Neural cell (in vitro differentiated cells): ENCODE measurements around the gene SFMBT2. TPM values are rescaled to one million over a fixed set of nuclear protein-coding genes. Genes with fewer than 3 reads are reported as not detected.

Experiments
- H2AFZ ChIP-seq: fragments of 200-600, 300-800 bp; sonication (generic), shearing (Covaris generic); 2 replicates; pipeline ENCODE4 v1.6.0; 2014; ENCODE audit warnings: low read depth, mild to moderate bottlenecking, antibody characterized with exemption, low read length, moderate library complexity
- H3F3A ChIP-seq: fragments of 200-600 bp; shearing (Covaris generic); 2 replicates; pipeline ENCODE4 v1.6.1; 2016; ENCODE audit warnings: mild to moderate bottlenecking, moderate library complexity, mixed read lengths, antibody characterized with exemption, low read length; ENCODE audit not compliant: insufficient read depth, poor library complexity, severe bottlenecking
- H3K27ac ChIP-seq: fragments of 200-600, 300-800 bp; sonication (generic), shearing (Covaris generic); 2 replicates; pipeline ENCODE4 v1.5.1; 2014; ENCODE audit warnings: mild to moderate bottlenecking, low read length, moderate library complexity
- H3K27me3 ChIP-seq: fragments of 300-800, 200-600 bp; sonication (generic), shearing (Covaris generic); 2 replicates; pipeline ENCODE4 v1.6.0; 2014; ENCODE audit warnings: mild to moderate bottlenecking, low read depth, low read length, moderate library complexity; ENCODE audit not compliant: insufficient read depth
- H3K36me3 ChIP-seq: fragments of 300-800, 200-600 bp; sonication (generic), shearing (Covaris generic); 2 replicates; pipeline ENCODE4 v1.5.1; 2014; ENCODE audit warnings: mild to moderate bottlenecking, antibody characterized with exemption, low read length, moderate library complexity; ENCODE audit not compliant: insufficient read depth
- H3K4me2 ChIP-seq: fragments of 300-800, 200-600 bp; sonication (generic), shearing (Covaris generic); 2 replicates; pipeline ENCODE4 v1.6.0; 2014; ENCODE audit warnings: mild to moderate bottlenecking, low read length
- H3K4me3 ChIP-seq: fragments of 300-800, 200-600 bp; sonication (generic), shearing (Covaris generic); 2 replicates; pipeline ENCODE4 v1.5.1; 2014; ENCODE audit warnings: mild to moderate bottlenecking, low read length, moderate library complexity
- H3K79me2 ChIP-seq: fragments of 200-600 bp; shearing (Covaris generic); replicated peaks from 2 replicates; pipeline ENCODE4 v1.6.0; 2014; ENCODE audit warnings: mild to moderate bottlenecking, low read length, moderate library complexity; ENCODE audit not compliant: insufficient read depth
- H3K9ac ChIP-seq: fragments of 300-800, 200-600 bp; sonication (generic), shearing (Covaris generic); 2 replicates; pipeline ENCODE4 v1.6.1; 2016; ENCODE audit warnings: mild to moderate bottlenecking, low read length, mixed read lengths
- H3K9me2 ChIP-seq: fragments of 200-600 bp; shearing (Covaris generic); 2 replicates; pipeline ENCODE4 v1.6.1; 2016; ENCODE audit warnings: mild to moderate bottlenecking, low read length, mixed read lengths; ENCODE audit not compliant: insufficient read depth
- H3K9me3 ChIP-seq: fragments of 200-600, 300-800 bp; sonication (generic), shearing (Covaris generic); 2 replicates; pipeline ENCODE4 v1.6.1; 2016; ENCODE audit warnings: mild to moderate bottlenecking, mixed run types, low read length, moderate library complexity, mixed read lengths
- H4K20me1 ChIP-seq: fragments of 200-600 bp; shearing (Covaris generic); 2 replicates; pipeline ENCODE4 v1.6.1; 2016; ENCODE audit warnings: mild to moderate bottlenecking, mixed run types; ENCODE audit not compliant: insufficient read depth
- EP300 ChIP-seq: fragments of 450-650 bp; conservative IDR thresholded peaks from 2 replicates; pipeline ENCODE4 v1.6.1; 2014; ENCODE audit warnings: antibody characterized with exemption, mild to moderate bottlenecking, moderate library complexity; ENCODE audit not compliant: poor library complexity, severe bottlenecking
- EZH2 ChIP-seq: fragments of 200-600, 300-800 bp; shearing (Covaris generic), sonication (generic); IDR thresholded peaks from 2 replicates; pipeline ENCODE4 v1.6.1; 2014; ENCODE audit warnings: antibody characterized with exemption, low read length, borderline replicate concordance, mild to moderate bottlenecking; ENCODE audit not compliant: insufficient read depth, poor library complexity, severe bottlenecking
- MXI1 ChIP-seq: fragments of 450-650 bp; conservative IDR thresholded peaks from 2 replicates; pipeline ENCODE4 v1.6.1; 2014; ENCODE audit warnings: antibody characterized with exemption, mild to moderate bottlenecking; ENCODE audit not compliant: poor library complexity, severe bottlenecking
- POLR2AphosphoS5 ChIP-seq: IDR thresholded peaks from 2 replicates; pipeline ENCODE4 v1.6.1; 2012
- RAD21 ChIP-seq: fragments of 450-650 bp; conservative IDR thresholded peaks from 2 replicates; pipeline ENCODE4 v1.6.1; 2014; ENCODE audit warnings: antibody characterized with exemption, mild to moderate bottlenecking, moderate library complexity
- SMC3 ChIP-seq: fragments of 450-650 bp; conservative IDR thresholded peaks from 2 replicates; pipeline ENCODE4 v1.6.1; 2014; ENCODE audit warnings: antibody characterized with exemption, mild to moderate bottlenecking, moderate library complexity; ENCODE audit not compliant: poor library complexity
- TAF1 ChIP-seq: IDR thresholded peaks from 2 replicates; pipeline ENCODE4 v1.6.1; 2012; ENCODE audit warnings: low read depth
- polyA plus RNA-seq: library from polyadenylated mRNA; depleted of rRNA; stranded (reverse); fragments of >200 nt; gene quantifications from 2 replicates; pipeline ENCODE4 v1.2.3, GENCODE V29; 2014
- TF ChIP-seq, protein P1 (sequence below): fragments of 450-650 bp; IDR thresholded peaks from 2 replicates; pipeline ENCODE4 v1.5.1; 2014; ENCODE audit warnings: antibody characterized with exemption, mild to moderate bottlenecking, moderate library complexity; ENCODE audit not compliant: poor library complexity, severe bottlenecking
- TF ChIP-seq, protein P2 (sequence below): IDR thresholded peaks from 2 replicates; pipeline ENCODE4 v1.6.1; 2012; ENCODE audit warnings: borderline replicate concordance

Gene SFMBT2
- polyA plus RNA-seq, 1 donor from 2014 or later: 1.3 TPM

DNA sequence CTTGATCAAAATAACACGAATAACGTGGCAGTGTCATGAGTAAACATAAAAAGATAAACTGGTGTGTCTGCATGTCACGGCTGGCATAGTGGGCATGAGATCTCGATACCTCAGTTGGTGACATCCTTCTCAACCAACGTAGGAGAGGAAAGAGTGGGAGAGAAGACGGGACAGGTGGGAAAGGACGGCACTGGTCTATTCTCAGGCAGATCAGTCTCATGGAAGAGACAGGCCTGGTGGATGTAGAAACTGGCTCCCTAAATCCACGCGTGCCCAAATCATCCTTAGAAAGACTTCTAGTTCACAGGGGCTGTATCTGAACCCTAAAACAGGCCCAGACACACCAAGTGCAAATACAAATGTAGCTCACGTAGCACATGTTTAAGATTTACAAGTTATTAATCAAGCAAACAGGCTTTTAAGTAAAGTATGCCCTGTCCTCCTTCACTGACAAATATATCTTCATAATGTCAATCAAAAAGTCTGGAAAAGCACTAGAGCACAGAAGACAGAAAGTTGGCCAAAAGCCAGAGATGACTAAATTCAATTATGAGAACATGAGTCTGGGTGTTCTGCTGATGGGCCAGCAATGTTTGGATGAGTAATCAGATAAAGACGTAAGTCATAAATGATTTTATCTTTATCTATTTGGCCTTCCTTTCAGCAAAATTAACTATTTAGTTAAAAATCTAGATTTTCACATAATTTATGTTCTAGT, 56.3 kb downstream of the SFMBT2 start:
- H3K9me2 ChIP-seq: no peaks in the 10 kb centered on the region
- H3K27ac ChIP-seq: no peak overlapping the region
- H2AFZ ChIP-seq: no peak overlapping the region
- no peak overlapping the region for H3K9ac ChIP-seq
- no peaks in the 10 kb centered on the region for H3F3A ChIP-seq
- no peak overlapping the region for H3K4me3 ChIP-seq
- no peaks in the 10 kb centered on the region for H4K20me1 ChIP-seq
- no peak for TF ChIP-seq POLR2AphosphoS5
- TF ChIP-seq EP300: no peak
- TF ChIP-seq, protein P1, sequence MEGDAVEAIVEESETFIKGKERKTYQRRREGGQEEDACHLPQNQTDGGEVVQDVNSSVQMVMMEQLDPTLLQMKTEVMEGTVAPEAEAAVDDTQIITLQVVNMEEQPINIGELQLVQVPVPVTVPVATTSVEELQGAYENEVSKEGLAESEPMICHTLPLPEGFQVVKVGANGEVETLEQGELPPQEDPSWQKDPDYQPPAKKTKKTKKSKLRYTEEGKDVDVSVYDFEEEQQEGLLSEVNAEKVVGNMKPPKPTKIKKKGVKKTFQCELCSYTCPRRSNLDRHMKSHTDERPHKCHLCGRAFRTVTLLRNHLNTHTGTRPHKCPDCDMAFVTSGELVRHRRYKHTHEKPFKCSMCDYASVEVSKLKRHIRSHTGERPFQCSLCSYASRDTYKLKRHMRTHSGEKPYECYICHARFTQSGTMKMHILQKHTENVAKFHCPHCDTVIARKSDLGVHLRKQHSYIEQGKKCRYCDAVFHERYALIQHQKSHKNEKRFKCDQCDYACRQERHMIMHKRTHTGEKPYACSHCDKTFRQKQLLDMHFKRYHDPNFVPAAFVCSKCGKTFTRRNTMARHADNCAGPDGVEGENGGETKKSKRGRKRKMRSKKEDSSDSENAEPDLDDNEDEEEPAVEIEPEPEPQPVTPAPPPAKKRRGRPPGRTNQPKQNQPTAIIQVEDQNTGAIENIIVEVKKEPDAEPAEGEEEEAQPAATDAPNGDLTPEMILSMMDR: no peak
- no peak for TF ChIP-seq RAD21
- no peak for TF ChIP-seq MXI1
- TF ChIP-seq TAF1: no peak
- no peak for TF ChIP-seq SMC3
- TF ChIP-seq, protein P2, sequence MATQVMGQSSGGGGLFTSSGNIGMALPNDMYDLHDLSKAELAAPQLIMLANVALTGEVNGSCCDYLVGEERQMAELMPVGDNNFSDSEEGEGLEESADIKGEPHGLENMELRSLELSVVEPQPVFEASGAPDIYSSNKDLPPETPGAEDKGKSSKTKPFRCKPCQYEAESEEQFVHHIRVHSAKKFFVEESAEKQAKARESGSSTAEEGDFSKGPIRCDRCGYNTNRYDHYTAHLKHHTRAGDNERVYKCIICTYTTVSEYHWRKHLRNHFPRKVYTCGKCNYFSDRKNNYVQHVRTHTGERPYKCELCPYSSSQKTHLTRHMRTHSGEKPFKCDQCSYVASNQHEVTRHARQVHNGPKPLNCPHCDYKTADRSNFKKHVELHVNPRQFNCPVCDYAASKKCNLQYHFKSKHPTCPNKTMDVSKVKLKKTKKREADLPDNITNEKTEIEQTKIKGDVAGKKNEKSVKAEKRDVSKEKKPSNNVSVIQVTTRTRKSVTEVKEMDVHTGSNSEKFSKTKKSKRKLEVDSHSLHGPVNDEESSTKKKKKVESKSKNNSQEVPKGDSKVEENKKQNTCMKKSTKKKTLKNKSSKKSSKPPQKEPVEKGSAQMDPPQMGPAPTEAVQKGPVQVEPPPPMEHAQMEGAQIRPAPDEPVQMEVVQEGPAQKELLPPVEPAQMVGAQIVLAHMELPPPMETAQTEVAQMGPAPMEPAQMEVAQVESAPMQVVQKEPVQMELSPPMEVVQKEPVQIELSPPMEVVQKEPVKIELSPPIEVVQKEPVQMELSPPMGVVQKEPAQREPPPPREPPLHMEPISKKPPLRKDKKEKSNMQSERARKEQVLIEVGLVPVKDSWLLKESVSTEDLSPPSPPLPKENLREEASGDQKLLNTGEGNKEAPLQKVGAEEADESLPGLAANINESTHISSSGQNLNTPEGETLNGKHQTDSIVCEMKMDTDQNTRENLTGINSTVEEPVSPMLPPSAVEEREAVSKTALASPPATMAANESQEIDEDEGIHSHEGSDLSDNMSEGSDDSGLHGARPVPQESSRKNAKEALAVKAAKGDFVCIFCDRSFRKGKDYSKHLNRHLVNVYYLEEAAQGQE: no peak
- TF ChIP-seq EZH2: no peak
- H3K36me3 ChIP-seq: no peaks in the 10 kb centered on the region
- H3K27me3 ChIP-seq: no peaks in the 10 kb centered on the region
- H3K79me2 ChIP-seq: no peaks in the 10 kb centered on the region
- no peak overlapping the region for H3K4me2 ChIP-seq
- H3K9me3 ChIP-seq: no peaks in the 10 kb centered on the region

DNA sequence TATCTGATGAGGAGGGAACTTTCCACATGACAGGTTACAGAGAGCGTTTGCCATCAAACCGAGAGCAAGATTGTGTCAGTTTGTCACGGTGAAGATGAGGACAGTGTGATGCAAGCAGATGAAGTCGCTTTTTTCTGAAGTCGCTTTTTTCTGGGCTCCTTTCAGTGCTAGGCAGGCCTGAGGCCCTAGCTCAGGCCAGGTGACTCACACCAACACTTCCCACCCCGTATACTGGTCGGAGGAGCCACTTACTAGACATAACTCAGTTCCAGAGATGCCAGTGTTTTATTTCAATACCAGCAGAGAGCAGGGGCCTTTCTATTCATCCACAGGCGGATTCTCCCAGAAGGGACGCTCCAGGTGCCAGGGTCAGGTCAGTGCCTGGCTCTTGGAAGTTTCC, 58.9 kb downstream of the SFMBT2 start:
- H3K9me3 ChIP-seq: no peaks in the 10 kb centered on the region
- no peak overlapping the region for H3K4me2 ChIP-seq
- H3K36me3 ChIP-seq: no peaks in the 10 kb centered on the region
- no peak overlapping the region for H2AFZ ChIP-seq
- no peaks in the 10 kb centered on the region for H4K20me1 ChIP-seq
- no peak overlapping the region for H3K27ac ChIP-seq
- no peak overlapping the region for H3K4me3 ChIP-seq
- H3F3A ChIP-seq: no peaks in the 10 kb centered on the region
- H3K9me2 ChIP-seq: no peaks in the 10 kb centered on the region
- TF ChIP-seq, protein P1: no peak
- no peak for TF ChIP-seq RAD21
- TF ChIP-seq SMC3: no peak
- TF ChIP-seq POLR2AphosphoS5: no peak
- no peak for TF ChIP-seq EP300
- no peak for TF ChIP-seq TAF1
- TF ChIP-seq MXI1: no peak
- no peak for TF ChIP-seq EZH2
- TF ChIP-seq, protein P2: no peak
- H3K79me2 ChIP-seq: no peaks in the 10 kb centered on the region
- H3K9ac ChIP-seq: no peak overlapping the region
- H3K27me3 ChIP-seq: no peaks in the 10 kb centered on the region
